ENCODE measurements around the gene BROX.

BROX gene

DNA sequence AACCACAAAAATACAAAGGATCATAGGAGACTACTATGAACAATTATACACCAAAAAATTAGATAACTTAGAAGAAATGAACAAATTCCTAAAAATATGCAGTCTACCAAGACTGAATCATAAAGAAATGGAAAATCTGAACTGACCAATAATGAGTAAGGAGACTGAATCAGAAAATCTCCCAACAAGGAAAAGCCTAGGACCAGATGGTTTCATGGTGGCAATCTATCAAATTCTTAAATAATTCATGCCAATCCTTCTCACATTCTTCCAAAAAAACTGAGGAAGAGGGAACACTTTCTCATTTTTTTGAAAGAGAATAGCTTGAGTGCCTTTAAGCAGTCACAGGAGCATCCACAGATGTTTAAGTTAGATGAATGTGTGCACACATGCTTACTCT is 70.7 kb downstream of the BROX start:
- no peak for TF ChIP-seq EZH2phosphoT487 (conservative IDR thresholded peaks at IDR 0.05; ENCODE audit: low read length)
- TF ChIP-seq, protein P1, sequence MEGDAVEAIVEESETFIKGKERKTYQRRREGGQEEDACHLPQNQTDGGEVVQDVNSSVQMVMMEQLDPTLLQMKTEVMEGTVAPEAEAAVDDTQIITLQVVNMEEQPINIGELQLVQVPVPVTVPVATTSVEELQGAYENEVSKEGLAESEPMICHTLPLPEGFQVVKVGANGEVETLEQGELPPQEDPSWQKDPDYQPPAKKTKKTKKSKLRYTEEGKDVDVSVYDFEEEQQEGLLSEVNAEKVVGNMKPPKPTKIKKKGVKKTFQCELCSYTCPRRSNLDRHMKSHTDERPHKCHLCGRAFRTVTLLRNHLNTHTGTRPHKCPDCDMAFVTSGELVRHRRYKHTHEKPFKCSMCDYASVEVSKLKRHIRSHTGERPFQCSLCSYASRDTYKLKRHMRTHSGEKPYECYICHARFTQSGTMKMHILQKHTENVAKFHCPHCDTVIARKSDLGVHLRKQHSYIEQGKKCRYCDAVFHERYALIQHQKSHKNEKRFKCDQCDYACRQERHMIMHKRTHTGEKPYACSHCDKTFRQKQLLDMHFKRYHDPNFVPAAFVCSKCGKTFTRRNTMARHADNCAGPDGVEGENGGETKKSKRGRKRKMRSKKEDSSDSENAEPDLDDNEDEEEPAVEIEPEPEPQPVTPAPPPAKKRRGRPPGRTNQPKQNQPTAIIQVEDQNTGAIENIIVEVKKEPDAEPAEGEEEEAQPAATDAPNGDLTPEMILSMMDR (IDR thresholded peaks at IDR 0.05; ENCODE audit: insufficient read depth, low read length, poor library complexity, severe bottlenecking): no peak
- no peaks in the 10 kb centered on the region for H3F3A ChIP-seq (ENCODE audit: insufficient read depth)

DNA sequence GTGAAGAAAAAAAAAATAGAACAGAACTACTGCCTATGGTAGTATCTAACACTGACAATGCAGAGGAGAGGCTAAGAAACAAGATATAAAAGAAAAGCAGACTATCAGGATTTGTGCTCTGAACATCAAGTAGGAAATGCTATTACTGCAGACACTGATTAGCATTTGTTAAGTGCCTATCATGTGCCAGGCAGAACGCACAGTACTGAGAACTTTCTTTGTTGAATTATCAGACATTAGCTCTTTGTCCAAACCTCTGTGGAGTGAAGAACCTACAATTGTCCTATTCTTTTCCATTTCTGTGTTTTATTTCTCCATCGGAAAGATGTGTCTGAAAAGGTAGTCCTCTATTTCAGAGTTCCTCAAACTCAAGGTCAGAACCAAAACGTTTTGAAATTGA is 72.0 kb downstream of the BROX start:
- Histone ChIP-seq H3K4me2 (ENCODE audit: low read depth, low read length, poor library complexity, severe bottlenecking) (no peak overlapping the region), H2AFZ (ENCODE audit: low read depth, low read length, severe bottlenecking) (no peak overlapping the region), H3K79me2 (ENCODE audit: insufficient read depth, low read length) (no peaks in the 10 kb centered on the region), H3F3A (ENCODE audit: insufficient read depth) (no peaks in the 10 kb centered on the region), H3K27ac (ENCODE audit: low read depth, low read length) (no peak overlapping the region), H3K4me3 (ENCODE audit: insufficient read depth, low read length, poor library complexity, severe bottlenecking) (no peak overlapping the region), H3K27me3 (ENCODE audit: low read length) (no peaks in the 10 kb centered on the region), H3K9me2 (replicated peaks; ENCODE audit: insufficient read depth, low read length) (no peaks in the 10 kb centered on the region), H3K9ac (ENCODE audit: low read length) (no peak overlapping the region), H3K9me3 (ENCODE audit: insufficient read depth, low read length) (no peaks in the 10 kb centered on the region), H3K36me3 (ENCODE audit: low read length) (no peaks in the 10 kb centered on the region), H4K20me1 (ENCODE audit: low read depth, low read length) (no peaks in the 10 kb centered on the region)
- no peak for TF ChIP-seq EZH2phosphoT487 (conservative IDR thresholded peaks at IDR 0.05; ENCODE audit: low read length)
- TF ChIP-seq, protein P1 (IDR thresholded peaks at IDR 0.05; ENCODE audit: insufficient read depth, low read length, poor library complexity, severe bottlenecking): no peak

More for the DNA sequence above, 70.7 kb downstream of the BROX start:
- no peaks in the 10 kb centered on the region for H3K9me2 ChIP-seq (replicated peaks; ENCODE audit: insufficient read depth, low read length)
- H3K4me2 ChIP-seq (ENCODE audit: low read depth, low read length, poor library complexity, severe bottlenecking): no peak overlapping the region
- H2AFZ ChIP-seq (ENCODE audit: low read depth, low read length, severe bottlenecking): no peak overlapping the region
- no peaks in the 10 kb centered on the region for H3K36me3 ChIP-seq (ENCODE audit: low read length)
- H4K20me1 ChIP-seq (ENCODE audit: low read depth, low read length): no peaks in the 10 kb centered on the region
- no peaks in the 10 kb centered on the region for H3K27me3 ChIP-seq (ENCODE audit: low read length)
- H3K79me2 ChIP-seq (ENCODE audit: insufficient read depth, low read length): no peaks in the 10 kb centered on the region
- no peak overlapping the region for H3K9ac ChIP-seq (ENCODE audit: low read length)
- H3K9me3 ChIP-seq (ENCODE audit: insufficient read depth, low read length): no peaks in the 10 kb centered on the region
- no peak overlapping the region for H3K27ac ChIP-seq (ENCODE audit: low read depth, low read length)
- H3K4me3 ChIP-seq (ENCODE audit: insufficient read depth, low read length, poor library complexity, severe bottlenecking): no peak overlapping the region
